ENCODE measurements around the gene VAV2. TPM values are rescaled to one million over a fixed set of nuclear protein-coding genes. Genes with fewer than 3 reads are reported as not detected.

Gene VAV2
- total RNA-seq, 1 experiment from 2014 or later: 24.7 TPM

DNA sequence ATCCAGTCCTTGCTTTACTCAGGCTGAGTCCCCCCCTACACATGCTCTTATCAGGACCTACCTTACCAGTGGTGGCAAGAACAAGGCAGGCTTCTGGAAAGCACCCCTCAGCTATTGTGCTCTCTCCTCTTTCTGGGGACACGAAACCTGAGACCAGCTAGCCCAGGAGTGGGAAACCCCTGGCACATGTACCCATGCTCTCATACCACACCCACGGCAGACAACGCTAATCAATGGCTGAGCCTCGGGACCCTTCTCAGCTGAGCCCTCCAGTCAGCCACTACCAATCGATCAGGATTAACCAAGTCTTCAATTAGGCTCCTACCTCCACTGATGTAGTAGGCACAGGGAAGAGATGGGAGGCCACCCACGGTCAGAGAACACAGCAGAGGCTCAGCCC lies 65.1 kb downstream of the VAV2 start:
- H3K27ac ChIP-seq (ENCODE audit: low read length): no peak overlapping the region
- BruUV-seq (replicated peaks): no TSS peak
- ChIA-PET CTCF (no interaction called here), POLR2A (no interaction called here)
- no peak overlapping the region for H3K4me3 ChIP-seq (ENCODE audit: low read depth in 2 of 2, low read length in 2 of 2)
- intact Hi-C loops (cut with micrococcal nuclease; ENCODE audit: unreplicated experiment) (no loop called here), in situ Hi-C loops (cut with HindIII; ENCODE audit: low pct_unique_long_range_greater_than_20kb, low sequenced_read_pairs) (no loop called here)
- no peaks in the 10 kb centered on the region for H3K27me3 ChIP-seq (ENCODE audit: control insufficient read depth, insufficient read depth, low read length)
- no peaks in the 10 kb centered on the region for H3K36me3 ChIP-seq (ENCODE audit: control insufficient read depth, insufficient read depth, low read length)
- H3K4me1 ChIP-seq (ENCODE audit: control insufficient read depth, insufficient read depth, low read length): no peaks in the 10 kb centered on the region
- ATAC-seq: no peak
- no peaks in the 10 kb centered on the region for H3K9me3 ChIP-seq (ENCODE audit: control insufficient read depth, insufficient read depth, low read depth, low read length)
- no peak for DNase-seq (ENCODE audit: low read depth, low spot score)
- TF ChIP-seq, protein P1, sequence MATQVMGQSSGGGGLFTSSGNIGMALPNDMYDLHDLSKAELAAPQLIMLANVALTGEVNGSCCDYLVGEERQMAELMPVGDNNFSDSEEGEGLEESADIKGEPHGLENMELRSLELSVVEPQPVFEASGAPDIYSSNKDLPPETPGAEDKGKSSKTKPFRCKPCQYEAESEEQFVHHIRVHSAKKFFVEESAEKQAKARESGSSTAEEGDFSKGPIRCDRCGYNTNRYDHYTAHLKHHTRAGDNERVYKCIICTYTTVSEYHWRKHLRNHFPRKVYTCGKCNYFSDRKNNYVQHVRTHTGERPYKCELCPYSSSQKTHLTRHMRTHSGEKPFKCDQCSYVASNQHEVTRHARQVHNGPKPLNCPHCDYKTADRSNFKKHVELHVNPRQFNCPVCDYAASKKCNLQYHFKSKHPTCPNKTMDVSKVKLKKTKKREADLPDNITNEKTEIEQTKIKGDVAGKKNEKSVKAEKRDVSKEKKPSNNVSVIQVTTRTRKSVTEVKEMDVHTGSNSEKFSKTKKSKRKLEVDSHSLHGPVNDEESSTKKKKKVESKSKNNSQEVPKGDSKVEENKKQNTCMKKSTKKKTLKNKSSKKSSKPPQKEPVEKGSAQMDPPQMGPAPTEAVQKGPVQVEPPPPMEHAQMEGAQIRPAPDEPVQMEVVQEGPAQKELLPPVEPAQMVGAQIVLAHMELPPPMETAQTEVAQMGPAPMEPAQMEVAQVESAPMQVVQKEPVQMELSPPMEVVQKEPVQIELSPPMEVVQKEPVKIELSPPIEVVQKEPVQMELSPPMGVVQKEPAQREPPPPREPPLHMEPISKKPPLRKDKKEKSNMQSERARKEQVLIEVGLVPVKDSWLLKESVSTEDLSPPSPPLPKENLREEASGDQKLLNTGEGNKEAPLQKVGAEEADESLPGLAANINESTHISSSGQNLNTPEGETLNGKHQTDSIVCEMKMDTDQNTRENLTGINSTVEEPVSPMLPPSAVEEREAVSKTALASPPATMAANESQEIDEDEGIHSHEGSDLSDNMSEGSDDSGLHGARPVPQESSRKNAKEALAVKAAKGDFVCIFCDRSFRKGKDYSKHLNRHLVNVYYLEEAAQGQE (IDR thresholded peaks at IDR 0.05; ENCODE audit: insufficient read depth in 1 of 2, low read depth in 2 of 2, low read length in 1 of 2): no peak
- TF ChIP-seq POLR2AphosphoS5 (IDR thresholded peaks at IDR 0.05; ENCODE audit: low read depth, low read length): no peak
- TF ChIP-seq TCF7L2 (IDR thresholded peaks at IDR 0.05; ENCODE audit: low read depth, low read length): no peak
- no peak for TF ChIP-seq SIN3A (IDR thresholded peaks at IDR 0.05; ENCODE audit: borderline replicate concordance, insufficient read depth, low read depth, low read length)
- TF ChIP-seq, protein P2, sequence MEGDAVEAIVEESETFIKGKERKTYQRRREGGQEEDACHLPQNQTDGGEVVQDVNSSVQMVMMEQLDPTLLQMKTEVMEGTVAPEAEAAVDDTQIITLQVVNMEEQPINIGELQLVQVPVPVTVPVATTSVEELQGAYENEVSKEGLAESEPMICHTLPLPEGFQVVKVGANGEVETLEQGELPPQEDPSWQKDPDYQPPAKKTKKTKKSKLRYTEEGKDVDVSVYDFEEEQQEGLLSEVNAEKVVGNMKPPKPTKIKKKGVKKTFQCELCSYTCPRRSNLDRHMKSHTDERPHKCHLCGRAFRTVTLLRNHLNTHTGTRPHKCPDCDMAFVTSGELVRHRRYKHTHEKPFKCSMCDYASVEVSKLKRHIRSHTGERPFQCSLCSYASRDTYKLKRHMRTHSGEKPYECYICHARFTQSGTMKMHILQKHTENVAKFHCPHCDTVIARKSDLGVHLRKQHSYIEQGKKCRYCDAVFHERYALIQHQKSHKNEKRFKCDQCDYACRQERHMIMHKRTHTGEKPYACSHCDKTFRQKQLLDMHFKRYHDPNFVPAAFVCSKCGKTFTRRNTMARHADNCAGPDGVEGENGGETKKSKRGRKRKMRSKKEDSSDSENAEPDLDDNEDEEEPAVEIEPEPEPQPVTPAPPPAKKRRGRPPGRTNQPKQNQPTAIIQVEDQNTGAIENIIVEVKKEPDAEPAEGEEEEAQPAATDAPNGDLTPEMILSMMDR (IDR thresholded peaks at IDR 0.05): no peak

DNA sequence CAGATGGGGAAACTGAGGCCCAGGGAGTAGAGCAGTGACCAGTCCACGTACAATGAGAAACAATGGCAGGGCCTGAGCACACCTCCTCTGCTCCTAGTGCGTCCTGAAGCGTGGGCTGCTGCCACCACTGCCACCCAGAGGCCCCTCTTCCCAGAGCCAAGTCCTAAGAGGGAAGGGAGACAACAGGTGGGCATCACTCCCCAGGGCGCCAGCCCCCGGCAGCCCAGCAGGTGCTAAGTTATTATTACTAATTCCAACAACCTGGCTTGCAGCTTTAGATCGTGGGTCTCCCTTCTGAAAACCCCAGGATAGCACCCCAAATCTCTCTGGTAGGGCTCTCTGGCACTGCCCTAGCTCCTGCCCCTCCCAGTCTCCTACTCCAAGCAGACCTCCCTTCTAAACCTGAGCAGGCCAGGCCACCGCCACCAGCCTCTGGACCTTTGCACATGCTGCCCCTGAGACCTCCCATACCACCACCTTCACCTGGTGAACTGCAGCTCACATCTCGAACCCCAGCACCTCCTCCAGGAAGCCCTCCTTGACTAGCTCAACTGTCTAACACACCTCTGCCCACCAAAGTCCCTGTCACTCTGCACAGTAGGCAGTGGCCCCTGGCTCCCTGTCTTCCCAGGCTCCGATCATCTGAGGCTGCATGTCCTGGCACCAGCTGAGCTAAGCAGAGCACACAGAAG lies 65.8 kb downstream of the VAV2 start:
- ATAC-seq: no peak
- CTCF ChIA-PET: interaction anchor here (0.6 kb wide), 1 partner anchor 66 kb away, joined by 4 read pairs; no protein-coding TSS in a partner anchor
- no peaks in the 10 kb centered on the region for H3K9me3 ChIP-seq (ENCODE audit: control insufficient read depth, insufficient read depth, low read depth, low read length)
- H3K36me3 ChIP-seq (ENCODE audit: control insufficient read depth, insufficient read depth, low read length): no peaks in the 10 kb centered on the region
- BruUV-seq (replicated peaks): no TSS peak
- DNase-seq (ENCODE audit: low read depth, low spot score): no peak
- POLR2A ChIA-PET: no interaction called here
- no peak overlapping the region for H3K4me3 ChIP-seq (ENCODE audit: low read depth in 2 of 2, low read length in 2 of 2)
- H3K27ac ChIP-seq (ENCODE audit: low read length): no peak overlapping the region
- TF ChIP-seq POLR2AphosphoS5 (IDR thresholded peaks at IDR 0.05; ENCODE audit: low read depth, low read length): no peak
- TF ChIP-seq, protein P2 (IDR thresholded peaks at IDR 0.05): no peak
- TF ChIP-seq, protein P1 (IDR thresholded peaks at IDR 0.05; ENCODE audit: insufficient read depth in 1 of 2, low read depth in 2 of 2, low read length in 1 of 2): no peak
- TF ChIP-seq SIN3A (IDR thresholded peaks at IDR 0.05; ENCODE audit: borderline replicate concordance, insufficient read depth, low read depth, low read length): no peak
- no peak for TF ChIP-seq TCF7L2 (IDR thresholded peaks at IDR 0.05; ENCODE audit: low read depth, low read length)
- intact Hi-C loops (cut with micrococcal nuclease; ENCODE audit: unreplicated experiment) (no loop called here), in situ Hi-C loops (cut with HindIII; ENCODE audit: low pct_unique_long_range_greater_than_20kb, low sequenced_read_pairs) (no loop called here)
- H3K27me3 ChIP-seq (ENCODE audit: control insufficient read depth, insufficient read depth, low read length): no peaks in the 10 kb centered on the region
- no peaks in the 10 kb centered on the region for H3K4me1 ChIP-seq (ENCODE audit: control insufficient read depth, insufficient read depth, low read length)
